OCI-LY3 (cell line): ENCODE measurements around the gene FLYWCH1.

Source experiments
- CTCF ChIP-seq: fragments of 200-600, 300-600 bp; sonication (generic); IDR thresholded peaks from 2 replicates; pipeline ENCODE4 v1.5.1; 2014; ENCODE audit warnings: antibody characterized with exemption, low read length, low read depth
- EZH2phosphoT487 ChIP-seq: fragments of 200-600 bp; shearing (Covaris generic); IDR thresholded peaks from 2 replicates; pipeline ENCODE4 v1.6.1; 2018; ENCODE audit warnings: antibody characterized with exemption, mixed run types, low read depth

- TF ChIP-seq CTCF (peak; percentile 18), EZH2phosphoT487 (no peak)
Observed at GRCh38 chr16:2960183-2961010, 48.7 kb downstream of the FLYWCH1 start.
